HG03103 (cell line): ENCODE results near the gene TECR.
A peak's percentile ranks its signal among the peaks of the same experiment; 100 is the strongest.

Experiments used
- ATAC-seq: cut with Tn5 transposase; IDR thresholded peaks from one replicate; pipeline ENCODE4 v1.9.1; 2021; ENCODE audit warnings: low read depth; ENCODE audit not compliant: unreplicated experiment

Gene TECR

DNA sequence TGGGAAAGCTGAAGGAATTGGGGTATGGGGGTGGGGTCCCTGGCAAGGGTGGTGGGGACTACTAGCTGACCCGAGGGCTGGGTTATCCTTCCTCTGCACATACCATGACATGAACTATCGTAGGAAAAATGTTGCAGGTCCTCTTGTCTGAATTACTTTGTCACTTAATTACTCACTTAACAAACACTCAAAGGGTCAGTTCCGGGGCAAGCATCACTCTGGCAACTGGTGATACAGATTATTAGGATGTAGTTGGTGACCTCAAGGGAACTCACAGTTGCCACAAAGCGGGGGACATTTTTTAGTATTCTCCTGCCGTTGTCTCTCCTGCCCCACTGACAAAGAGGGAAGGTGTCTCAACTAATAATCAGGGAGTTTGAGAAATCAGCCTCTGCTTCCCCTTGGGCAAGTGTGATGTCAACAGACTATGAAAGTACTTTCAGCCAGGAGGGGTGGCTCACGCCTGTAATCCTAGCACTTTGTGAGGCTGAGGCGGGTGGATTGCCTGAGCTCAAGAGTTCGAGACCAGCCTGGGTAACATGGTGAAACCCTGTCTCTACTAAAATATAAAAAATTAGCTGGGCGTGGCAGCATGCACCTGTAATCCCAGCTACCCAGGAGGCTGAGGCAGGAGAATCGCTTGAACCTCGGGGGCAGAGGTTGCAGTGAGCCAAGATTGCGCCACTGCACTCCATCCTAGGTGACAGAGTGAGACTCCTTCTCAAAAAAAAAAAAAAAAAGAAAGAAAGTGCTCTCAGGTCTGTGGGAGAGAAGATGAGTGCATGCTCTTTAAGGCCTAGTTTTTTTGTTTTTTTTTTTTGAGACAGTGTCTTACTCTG, 21.5 kb upstream of the TECR start:
- ATAC-seq = no peak

GRCh38 chr19:14510311-14511228, 18.8 kb upstream of the TECR start:
- ATAC-seq = no peak

DNA sequence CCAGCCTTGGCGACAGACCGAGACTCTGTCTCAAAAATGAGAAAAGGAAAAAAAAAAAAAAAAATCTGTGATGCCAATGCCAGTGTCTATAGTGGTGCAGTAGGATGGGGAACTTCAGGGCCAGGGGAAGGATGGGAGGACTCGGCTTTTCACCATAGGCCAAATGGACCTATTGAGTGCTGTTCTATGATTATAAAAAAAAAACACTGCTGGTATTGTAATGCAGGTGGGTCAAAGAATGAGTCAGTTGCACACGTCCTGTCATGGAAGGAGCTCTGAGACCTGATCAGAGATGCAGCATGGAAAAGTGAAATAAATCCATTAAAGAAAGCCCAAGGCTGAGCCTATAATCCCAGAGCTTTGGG, 18.2 kb upstream of the TECR start:
- ATAC-seq = no peak

DNA sequence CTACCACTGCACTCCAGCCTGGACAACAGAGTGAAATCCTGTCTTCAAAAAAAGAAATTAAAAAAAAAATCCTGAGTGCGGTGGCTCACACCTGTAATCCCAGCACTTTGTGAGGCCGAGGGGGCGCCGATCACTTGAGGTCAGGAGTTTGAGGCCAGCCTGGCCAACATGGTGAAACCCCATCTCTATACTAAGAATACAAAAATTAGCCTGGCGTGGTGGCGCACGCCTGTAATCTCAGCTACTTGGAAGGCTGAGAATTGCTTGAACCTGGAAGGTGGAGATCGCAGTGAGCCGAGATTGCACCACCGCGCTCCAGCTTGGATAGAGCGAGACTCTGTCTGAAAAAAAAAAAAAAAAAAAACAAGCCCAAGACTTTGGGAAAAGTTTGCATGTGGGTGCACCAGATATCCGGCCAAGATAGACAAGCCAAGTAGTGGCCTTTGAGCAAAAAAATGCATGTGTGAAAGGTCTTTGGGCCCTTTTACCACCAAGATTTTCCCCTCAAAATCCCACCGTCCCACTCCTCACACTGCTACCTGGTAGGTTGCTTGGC, 16.9 kb upstream of the TECR start:
- ATAC-seq = no peak

DNA sequence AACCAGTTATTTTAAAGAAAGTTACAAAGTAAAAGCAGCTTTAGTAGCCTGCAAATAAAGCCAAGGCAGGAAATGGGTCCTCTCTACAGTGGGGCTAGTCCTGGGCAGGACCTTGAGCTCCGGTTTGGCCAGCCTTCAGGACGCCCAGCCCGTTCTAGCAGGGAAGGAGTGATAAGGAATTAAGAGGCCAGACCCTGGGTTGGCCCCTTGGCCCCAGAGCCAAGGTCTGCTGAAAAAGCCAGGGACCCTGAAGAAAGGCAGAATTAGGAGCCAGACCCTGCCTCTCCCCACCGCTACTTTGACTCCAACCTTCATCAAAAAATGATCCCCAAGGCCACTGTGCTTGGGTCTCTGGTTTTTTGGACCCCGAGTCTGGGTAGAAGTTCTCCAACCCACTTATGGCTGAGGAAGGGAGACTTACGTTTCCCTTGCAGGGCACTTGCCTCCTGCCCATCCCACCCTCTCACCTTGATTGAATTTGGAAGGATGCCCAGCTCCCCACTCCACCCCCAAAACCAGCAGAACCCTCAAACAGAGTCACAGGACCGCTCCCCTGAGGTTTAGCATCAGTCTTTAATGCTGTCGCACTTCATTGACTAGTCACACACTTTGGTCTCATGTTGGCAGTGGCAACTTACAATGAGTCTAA, 15.1 kb upstream of the TECR start:
- ATAC-seq = no peak

GRCh38 chr19:14515501-14516047, 13.8 kb upstream of the TECR start:
- ATAC-seq = no peak

DNA sequence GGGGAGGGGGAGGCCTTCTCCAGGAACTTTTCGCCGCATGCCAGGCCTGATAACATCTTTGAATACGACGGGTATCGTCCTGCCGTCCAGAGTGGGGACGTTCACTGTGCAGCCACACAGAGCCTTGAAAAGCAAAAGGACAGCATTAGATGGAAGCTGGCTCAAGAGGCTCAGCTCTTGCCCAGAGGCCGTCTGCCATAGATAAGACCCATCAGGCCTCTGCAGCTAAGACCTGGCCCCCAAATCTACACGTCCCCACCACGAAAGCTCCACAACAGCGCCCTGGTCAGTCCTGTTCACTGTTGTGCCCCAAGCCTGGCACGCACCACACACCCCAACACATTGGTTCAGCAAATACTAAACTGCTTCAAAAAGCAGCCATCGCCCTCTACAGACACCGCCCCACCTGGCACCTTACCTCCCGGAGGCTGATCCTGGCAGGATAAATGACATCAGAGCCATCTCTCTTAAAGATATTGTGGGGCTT, 13.3 kb upstream of the TECR start:
- ATAC-seq = no peak

DNA sequence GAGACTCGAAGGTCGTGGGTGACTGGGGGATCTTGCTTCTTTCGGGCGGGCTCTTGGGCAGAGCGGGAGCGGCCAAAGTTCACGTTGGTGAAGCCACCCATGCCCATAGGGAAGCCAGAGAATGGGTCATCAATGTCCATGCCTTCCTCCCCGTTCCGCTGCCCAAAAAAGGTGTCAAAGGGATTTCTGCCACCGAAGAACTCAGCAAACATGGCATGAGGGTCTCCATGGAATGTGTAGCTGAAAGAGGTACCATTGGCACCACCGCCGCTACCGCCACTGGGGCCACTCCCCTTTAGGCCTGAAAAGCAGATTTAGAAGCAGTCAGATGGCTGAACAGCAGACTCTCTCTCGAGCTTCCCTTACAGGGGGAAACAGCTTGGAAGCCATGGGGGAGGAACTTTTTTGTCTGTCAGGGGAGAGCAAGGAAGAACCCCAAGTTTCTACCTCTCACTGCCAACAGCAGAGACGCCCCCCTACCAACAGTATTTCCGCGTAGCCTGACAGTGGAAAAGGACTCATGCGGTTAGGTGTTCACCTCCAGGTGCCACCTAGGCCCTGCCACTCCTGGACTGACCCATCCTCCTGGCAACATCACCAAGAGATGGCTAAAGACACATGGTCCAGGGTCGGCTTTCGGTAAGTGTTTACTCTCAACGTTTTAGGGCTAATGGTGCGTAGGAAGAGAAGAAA, 12.5 kb upstream of the TECR start:
- ATAC-seq = no peak

- no peak for ATAC-seq
Observed at GRCh38 chr19:14517446-14517839, 12.0 kb upstream of the TECR start.

- peak; percentile 41 for ATAC-seq
Observed at GRCh38 chr19:14517840-14518505, 11.4 kb upstream of the TECR start, which contains the start of gene DNAJB1. DNAJB1 (minus strand) TSS chr19:14518397; CDS start chr19:14518349, 48 bp downstream.

- no peak for ATAC-seq
Observed at GRCh38 chr19:14519245-14519859, 10.0 kb upstream of the TECR start.

DNA sequence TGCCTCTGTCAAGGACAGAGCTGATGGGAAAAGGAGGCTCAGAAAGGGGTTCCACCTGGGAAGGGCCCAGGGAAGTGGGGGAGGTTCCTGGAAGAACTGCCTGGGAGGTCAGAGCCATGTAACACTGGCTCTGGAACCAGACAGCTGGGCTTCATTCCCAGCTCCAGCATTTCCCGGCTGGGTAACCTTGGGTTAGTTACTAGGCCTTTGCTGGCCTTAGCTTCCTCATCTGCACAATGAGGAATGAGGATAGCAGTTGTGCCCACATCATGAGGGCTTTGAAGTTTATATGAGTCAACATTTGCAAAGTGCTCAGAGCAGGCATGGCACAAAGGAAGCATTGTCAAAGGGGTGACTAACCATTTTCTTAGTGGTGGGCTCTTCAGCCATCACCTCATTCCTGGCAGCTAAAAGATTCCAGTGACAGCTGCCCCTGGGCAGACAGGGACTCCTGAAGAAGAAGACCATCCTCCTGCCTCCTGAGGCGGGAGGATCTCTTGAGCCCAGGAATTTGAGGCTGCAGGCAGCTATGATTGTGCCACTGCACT, 9.5 kb upstream of the TECR start:
- no peak for ATAC-seq

GRCh38 chr19:14520543-14520942, 8.9 kb upstream of the TECR start:
- ATAC-seq = no peak

DNA sequence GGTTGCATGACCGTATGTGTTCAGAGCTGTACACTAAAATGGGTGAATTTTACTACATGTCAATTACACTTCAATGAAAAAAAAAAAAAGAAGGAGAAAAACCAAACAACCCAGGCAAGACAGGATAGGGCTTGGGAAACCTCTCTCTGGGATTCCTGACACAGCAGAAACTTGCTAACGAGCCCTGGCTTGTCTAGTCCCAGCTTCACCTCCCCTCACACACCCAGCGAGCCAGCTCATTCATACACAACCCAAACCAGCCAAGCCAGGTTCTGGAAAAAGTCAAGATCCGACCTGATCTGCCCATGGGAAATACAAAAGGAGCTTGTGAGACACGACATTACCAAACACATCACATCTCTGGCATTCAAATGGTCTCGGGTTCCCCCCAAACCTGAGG, 3.7 kb upstream of the TECR start:
- ATAC-seq = no peak

- ATAC-seq = no peak
Observed at GRCh38 chr19:14526423-14526822, 3.0 kb upstream of the TECR start.

- no peak for ATAC-seq
Observed at GRCh38 chr19:14528419-14529253, 758 bp upstream of the TECR start.

- no peak for ATAC-seq
Observed at GRCh38 chr19:14530005-14530348, 583 bp downstream of the TECR start.

- no peak for ATAC-seq
Observed at GRCh38 chr19:14530506-14530905, 1.1 kb downstream of the TECR start.
